Hematopoietic multipotent progenitor cell treated with erythropoietin and hydrocortisone succinate and interleukin-3 and kit ligand, for 6 days (in vitro differentiated cells): ENCODE data around the gene CDT1.

ENCODE experiments used
- DNase-seq: peaks from one replicate; pipeline ENCODE4 v3.0.0-alpha.2; 2015

The CDT1 gene

DNA sequence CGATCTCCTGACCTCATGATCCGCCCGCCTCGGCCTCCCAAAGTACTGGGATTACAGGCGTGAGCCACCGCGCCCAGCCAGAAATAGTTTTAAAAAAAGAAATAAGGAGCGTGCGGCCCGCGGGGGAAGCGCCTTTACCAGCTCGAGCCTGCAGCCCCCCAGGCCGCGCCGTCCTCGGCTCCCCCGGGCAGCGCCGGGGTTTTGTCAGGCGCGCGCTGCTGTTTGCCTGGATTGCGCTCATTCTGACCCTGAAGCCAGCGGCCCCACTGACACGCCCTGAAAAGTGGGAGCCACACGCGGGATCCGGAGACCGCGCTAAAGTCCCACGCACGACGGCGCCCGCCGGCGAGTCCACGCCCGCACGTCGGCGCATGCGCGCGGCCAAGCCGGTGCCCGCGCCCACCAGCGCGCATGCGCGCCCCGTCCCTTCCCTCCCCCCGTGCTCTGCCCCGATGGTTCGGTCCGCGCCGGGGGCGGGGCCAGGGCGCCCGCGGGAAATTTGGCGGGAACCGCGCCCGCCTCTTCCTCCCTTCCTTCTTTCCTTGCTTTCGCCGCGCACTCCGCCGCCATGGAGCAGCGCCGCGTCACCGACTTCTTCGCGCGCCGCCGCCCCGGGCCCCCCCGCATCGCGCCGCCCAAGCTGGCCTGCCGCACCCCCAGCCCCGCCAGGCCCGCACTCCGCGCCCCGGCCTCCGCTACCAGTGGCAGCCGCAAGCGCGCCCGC is at the start of gene CDT1:
Gene CDT1, plus strand, starts transcription at position 526 of the 724 bp plus-strand sequence. Its CDS starts 43 bp downstream, at position 569.
- peak; percentile 91 for DNase-seq

- DNase-seq = no peak
Observed at GRCh38 chr16:88754109-88754911, 49.3 kb upstream of the CDT1 start.

DNA sequence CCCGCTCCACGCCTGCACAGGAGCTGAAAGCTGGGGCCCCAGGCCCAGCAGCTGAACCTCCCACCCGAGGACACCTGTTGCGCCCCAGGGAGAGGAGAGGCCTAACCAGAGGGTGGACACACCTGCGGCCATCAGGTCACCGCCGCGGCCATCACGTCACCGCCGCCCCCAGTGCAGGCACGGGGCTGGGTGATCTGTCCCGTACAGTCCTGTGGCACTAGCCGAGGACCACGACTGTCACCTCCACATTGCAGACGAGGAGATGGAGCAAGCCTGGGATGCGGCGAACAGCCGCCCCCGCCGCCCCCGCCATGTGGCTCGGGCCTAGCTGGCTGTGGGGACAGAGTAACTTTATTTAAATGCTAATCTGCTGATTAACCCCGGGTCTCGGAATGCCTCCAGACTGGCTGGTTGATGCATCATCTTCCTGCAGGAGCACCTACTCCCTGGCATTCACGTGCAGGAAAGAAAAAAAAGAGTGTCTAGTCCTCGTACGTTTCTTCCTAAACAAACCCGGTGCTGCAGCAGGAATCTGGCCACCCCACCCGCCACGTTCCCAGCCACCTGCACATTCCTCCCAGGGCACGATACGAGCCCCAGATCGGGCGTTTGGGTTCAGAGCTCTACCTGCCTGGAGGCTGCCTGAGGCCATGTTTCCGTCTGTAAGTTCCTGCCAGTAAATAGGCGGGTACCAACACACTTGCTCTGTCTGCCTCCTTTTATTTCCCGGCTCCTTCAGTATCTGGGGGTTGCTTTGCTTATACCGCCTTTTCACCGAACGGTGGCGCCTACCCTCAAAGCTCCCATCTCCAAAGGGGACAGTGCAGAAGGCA is 48.5 kb upstream of the CDT1 start:
- peak; percentile 44 for DNase-seq

- no peak for DNase-seq
Observed at GRCh38 chr16:88755745-88756443, 47.7 kb upstream of the CDT1 start.

DNA sequence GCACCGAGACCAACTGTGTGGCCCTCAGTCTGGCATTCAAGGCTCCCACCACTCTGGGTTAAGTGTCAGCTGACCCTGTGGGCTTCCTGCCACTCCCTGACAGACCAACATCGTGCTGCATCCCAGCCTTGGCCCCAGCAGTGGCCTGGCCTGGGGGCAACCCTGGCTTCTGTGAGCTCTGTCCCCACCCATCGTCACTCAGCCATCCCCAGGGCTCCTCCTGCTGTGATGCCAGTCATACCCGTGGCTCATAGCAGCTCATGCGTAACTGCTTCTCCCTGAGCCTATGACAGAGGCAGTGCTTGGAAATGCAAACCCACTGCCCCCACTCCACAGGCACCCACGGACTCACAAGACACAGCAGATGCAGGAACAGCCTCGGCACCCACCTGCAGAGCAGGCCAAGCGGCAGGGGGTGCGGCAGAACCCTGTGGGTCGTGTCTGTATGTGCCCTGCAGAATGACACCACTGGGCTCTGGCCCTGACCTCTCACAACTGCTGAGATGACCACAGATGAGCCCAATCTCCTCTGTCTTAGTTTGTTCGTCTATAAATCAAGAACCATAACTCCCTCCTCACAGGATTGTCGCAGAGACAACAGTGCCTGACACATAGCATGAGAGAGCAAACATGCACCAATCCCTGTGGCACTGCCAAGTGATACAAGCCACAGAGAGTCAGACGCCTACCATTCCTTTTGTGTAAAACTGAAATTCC is 45.2 kb upstream of the CDT1 start:
- no peak for DNase-seq

DNA sequence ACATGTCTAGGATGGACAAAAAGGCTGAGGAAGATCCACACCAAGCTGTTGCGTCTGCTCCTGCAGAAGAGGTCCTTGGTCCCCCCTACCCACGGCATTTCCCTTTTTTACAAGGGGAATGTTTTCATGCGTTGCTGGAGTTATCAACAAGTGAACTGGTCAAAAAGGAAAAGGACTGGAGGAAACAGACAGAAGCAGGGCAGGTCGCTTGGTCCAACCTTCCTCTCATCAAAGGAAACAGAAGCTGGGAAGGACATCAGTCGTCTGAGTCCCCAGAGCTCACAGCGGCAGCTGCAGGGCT is 44.7 kb upstream of the CDT1 start:
- DNase-seq = no peak

DNA sequence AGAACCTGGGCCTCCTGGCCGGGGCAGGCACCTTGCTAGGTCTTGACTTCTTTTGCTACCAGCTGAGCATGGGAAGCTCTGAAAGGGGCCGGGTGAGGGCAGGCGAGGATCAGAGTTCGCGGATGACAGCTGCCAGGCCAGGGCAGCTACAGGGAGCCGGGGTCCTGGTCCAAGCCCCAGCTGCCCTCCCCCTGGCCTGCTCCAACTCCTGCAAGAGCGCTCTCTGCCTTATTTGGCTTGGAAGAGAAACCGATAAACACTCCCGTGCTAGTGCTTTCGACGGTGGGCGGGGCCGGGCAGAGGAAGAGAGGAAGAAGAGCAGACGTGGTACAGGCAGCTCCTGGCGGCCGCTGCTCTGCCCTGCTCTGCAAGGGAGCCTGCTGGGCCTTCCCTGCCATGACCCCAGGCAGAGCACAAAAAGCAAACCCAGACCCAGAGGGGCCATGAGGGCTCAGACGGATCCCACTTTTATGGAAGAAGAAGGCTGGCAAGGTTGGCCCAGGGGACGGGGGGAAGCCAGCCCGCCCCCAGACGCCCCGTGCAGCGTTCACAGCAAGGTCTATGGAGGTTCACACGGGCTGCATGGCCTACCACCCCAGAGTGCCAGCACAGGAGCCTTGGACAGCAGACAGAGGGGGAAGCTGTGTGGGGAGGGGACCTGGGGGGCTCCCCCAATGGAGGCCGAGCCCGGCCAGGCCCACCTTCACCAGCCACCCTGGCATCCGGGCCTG is 44.2 kb upstream of the CDT1 start:
- peak; percentile 58 for DNase-seq

- no peak for DNase-seq
Observed at GRCh38 chr16:88759976-88760350, 43.6 kb upstream of the CDT1 start.

DNA sequence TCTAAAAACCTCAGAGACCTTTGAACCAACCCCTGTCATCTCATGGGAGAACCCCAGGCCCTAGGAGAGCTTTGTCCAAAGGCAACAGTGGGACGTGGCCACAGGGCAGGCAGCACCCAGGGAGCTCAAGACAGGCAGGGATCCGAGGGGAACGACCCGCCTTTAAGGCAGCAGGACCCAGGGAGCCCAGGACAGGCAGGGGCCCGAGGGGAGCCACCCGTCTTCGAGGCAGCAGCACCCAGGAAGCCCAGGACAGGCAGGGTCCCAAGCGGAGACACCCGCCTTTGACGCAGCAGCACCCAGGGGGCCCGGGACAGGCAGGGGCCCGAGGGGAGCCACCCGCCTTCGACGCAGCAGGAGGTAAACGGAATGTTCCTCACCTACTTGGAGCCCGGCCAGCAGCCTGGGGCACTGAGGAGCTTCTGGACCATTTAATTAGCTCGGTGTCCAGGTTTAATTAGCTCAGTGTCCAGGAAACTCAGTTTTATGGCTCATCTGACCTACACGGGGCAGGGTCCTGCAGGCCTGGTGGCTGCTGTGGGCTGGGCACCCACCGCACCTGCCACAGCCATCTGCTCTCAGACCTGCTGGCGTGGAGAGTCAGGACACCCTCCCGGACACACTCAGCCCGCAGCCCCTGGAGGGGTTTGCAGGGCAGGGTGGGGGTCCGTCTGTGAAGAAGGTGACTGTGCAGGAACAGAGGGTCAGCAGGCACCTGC is 43.0 kb upstream of the CDT1 start:
- no peak for DNase-seq

DNA sequence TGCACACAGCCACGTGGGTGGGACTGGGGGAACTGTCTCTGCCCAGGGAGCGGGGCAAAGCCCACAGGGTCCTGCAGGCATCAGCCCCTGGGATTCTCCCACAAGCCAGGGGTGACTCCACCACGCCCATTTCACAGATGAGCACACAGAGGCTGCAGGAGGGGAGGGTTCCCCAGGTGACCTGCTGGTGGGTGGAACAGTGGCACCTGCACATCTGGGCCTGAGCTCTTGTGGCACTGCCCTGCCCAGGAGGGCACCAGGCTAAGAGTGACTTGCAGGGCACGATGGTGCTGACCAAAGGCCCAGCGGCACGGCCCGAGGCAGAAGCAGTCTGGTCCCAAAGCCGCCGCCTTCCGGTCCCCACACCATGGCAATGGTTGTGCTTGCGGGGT is 42.5 kb upstream of the CDT1 start:
- DNase-seq = no peak

DNA sequence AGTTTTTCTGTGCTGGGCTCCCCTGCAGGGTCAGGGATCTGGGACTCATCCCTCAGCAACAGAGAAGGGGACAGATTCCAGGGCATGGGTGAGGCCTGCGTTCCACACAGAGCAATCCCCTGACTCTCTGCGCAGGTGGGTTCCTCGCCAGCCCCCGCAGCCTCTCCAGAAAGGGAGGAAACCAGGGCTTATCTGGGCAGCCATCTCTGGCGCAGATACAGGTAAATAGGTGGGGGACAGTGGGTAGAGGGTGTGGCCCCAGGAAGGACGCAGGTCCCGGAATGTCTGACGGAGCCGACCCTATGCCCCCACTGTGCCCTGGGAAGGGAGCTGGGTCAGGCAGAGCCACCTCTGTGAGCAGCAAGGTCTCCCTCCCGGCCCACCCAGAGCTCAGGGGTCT is 41.8 kb upstream of the CDT1 start:
- no peak for DNase-seq

DNA sequence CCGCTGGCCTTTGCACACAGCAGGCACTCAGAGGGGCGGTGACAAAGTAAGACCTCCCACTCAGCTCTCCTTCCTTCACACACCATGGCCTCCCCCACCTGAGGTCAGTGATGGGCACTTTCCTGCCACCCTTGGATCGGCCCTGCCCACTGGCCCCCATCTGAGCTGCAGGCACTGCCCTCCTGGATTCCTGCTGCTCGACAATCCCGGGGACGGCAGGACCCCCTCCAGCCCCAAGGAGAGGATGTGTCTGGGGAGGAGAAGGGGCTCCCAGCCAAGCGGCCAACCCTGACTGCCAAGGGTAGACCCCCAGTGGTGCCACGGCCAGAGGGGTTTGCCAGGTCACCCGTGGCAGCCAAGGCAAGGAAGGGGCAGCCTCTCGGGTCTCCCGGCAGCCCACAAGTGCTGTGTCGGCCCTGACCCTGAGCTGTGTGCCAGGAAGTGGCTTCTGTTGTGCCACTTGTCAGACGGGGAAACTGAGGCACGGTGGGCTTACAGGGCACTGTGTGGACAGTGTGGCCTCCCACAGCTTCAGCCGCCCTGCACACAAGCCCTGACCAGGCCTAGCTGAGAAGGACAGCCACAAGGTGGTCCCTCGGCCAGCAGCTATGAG is 41.2 kb upstream of the CDT1 start:
- no peak for DNase-seq

DNA sequence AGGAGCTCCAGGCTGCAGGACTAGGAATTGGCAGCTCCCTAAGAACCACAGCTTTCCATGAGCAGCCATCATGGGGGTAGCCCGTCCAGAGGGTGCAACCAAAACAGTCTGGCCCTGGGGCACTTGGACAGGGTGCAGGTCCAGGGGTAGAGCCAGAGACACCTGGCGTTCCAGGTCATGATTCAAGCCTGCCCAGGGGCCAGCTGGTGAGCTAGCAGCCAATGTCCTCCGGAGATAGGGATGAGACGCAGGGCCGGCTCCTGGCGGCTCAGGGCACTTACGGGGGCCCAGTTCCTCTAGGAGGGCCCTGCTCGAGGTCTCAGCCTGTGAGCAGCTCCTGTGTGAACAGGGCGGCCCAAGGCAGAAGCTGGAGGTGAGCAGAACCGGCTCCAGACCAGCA is 40.6 kb upstream of the CDT1 start:
- no peak for DNase-seq

DNA sequence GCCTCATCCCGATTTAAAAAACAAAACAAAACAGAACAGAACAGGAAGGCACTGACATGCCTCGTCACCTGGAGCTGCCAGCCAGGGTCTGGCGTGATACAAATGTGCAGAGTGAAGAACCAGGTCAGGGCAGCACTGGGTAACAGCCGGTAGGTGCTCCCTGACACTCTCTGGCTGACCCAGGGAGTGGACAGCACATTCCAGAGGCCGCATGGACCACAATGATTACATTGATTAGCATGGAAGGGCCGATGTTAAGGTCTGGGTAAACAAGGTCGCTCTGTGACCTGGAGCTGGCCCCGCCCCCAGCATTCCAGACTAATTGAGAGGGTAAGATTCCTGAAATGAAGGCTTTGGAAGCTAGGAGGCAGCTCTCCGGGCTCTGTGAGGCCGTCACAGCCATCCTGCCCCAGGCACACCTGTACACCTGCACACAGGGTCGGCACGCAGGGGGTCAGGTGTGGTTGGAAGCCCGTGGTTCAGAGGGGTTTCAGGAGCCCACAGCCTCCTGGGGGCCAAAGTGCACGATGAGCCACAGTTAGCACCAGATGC is 40.0 kb upstream of the CDT1 start:
- no peak for DNase-seq

- no peak for DNase-seq
Observed at GRCh38 chr16:88764080-88764479, 39.5 kb upstream of the CDT1 start.

DNA sequence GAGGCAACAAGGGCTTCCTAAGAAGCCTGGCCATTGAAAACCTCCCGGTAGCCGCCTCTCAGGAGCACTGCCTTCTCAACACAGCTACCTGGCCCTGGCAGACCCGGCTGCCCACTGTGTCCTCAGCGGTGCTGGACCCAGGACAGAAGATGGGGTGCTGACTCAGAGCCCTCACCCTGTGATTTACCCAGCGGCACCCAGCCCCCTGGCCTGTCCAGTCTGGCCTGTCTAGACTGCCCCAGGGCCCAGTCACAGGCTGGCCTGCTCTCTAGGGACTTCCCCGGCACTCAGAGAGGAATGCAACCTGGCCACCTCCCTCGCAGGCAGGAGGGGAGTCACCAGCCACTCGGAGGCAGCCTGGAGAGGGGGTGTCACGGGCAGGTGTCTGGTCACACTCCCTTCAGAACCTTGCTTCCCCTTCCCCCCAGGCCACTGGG is 38.7 kb upstream of the CDT1 start:
- DNase-seq = no peak

GRCh38 chr16:88766975-88767374 is 36.6 kb upstream of the CDT1 start:
- DNase-seq = no peak

DNA sequence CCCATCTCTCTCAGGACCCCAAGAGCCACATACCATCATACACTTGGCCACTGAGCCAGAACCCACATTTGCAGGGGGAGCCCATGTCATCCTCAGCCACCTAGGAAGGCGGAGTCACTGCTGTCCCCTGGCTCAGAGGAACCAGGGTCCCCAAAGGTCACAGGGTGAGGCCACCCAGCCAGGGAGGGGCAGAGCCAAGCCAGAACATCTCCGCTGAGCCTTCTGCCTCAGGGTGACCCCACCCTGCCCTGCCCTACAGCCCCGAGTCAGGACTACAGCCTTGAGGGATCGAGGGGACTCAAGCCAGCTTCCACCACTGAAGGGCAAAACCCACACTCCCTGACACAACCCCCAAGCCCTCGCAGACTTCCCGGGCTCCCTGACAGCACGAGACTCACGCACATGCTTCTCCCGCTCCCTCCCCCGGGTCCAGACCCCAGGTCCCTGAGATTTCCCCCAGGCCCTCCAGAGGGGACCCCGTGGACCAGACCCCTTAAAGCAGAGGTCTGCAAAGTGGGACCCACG is 36.0 kb upstream of the CDT1 start:
- DNase-seq = peak; percentile 62

DNA sequence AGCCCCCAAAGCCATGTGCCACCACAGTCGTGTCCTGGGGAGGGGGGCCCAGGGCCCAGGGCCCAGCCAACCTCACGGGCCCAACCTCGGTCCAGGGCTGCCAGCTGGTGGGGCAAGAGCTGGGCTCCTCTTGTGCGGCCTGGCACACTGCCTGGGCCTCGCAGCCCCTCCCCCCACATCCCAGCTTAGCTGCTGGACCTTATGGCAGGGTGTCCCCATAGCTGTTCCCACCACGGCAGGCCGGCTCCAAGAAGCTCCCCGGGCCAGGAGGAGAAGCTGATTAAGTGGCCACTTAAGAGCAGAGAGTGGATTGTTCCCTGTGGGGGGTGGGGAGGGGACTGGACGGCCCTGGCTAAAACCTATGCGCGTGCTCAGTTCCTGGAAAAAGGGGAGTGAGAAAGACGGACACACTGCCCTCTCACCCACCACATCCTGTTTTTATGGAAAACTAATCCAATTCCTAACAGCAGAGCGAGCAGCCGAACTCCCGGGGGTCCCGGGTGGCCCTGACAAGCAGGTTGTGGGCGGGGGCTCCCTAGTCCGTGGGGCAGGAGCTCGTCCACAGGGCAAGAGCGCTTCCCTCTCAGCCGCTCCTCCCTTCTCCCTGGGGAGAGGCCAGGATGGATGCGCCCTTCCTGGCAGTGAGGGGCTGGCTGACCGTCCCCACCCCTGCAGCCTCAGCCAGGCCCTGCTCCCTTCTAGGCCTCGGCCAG is 35.4 kb upstream of the CDT1 start:
- no peak for DNase-seq
